ENCODE data around the gene KRTAP4-3.

DNA sequence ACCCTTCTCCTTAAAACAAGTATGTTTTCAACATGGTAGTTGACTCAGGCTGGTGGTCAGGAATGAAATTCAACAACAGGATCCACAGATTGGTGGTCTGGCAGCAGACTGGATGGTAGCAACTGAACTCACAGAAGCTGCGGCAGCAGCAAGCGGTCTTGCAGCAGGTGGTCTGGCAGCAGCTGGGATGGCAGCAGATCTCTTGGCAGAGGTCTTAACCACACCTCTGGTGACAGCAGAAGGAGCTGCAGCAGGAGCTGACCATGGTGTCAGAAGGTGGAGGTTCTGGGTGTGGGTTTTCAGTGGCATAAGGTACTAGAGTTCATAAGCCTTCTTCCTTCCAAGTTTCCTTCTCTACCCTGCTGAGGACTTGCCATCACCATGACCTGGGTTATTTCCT, 18.9 kb upstream of the KRTAP4-3 start:
- TF ChIP-seq, protein P1, sequence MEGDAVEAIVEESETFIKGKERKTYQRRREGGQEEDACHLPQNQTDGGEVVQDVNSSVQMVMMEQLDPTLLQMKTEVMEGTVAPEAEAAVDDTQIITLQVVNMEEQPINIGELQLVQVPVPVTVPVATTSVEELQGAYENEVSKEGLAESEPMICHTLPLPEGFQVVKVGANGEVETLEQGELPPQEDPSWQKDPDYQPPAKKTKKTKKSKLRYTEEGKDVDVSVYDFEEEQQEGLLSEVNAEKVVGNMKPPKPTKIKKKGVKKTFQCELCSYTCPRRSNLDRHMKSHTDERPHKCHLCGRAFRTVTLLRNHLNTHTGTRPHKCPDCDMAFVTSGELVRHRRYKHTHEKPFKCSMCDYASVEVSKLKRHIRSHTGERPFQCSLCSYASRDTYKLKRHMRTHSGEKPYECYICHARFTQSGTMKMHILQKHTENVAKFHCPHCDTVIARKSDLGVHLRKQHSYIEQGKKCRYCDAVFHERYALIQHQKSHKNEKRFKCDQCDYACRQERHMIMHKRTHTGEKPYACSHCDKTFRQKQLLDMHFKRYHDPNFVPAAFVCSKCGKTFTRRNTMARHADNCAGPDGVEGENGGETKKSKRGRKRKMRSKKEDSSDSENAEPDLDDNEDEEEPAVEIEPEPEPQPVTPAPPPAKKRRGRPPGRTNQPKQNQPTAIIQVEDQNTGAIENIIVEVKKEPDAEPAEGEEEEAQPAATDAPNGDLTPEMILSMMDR (IDR thresholded peaks at IDR 0.05): no peak
- TF ChIP-seq POLR2A (IDR thresholded peaks at IDR 0.05): no peak
